ENCODE data around the gene SSH3. TPM values are rescaled to one million over a fixed set of nuclear protein-coding genes. Genes with fewer than 3 reads are reported as not detected.

Gene SSH3
- total RNA-seq, 2 donors from 2014 or later: 70.9 to 101 TPM

- no peak for DNase-seq (ENCODE audit: low spot score)
- H3K27ac ChIP-seq: peak overlapping the region; percentile 75 to 95
- no peaks in the 10 kb centered on the region for H3K36me3 ChIP-seq
- peak overlapping the region in 1 of 2 donors; percentile 93 for H3K4me3 ChIP-seq
- no peaks in the 10 kb centered on the region for H3K27me3 ChIP-seq (replicated peaks; ENCODE audit: insufficient read depth)
- H3K4me1 ChIP-seq (replicated peaks): peaks cover 52% of the 10 kb centered on the region
- TF ChIP-seq POLR2A (IDR thresholded peaks at IDR 0.05) (no peak), POLR2AphosphoS5 (IDR thresholded peaks at IDR 0.05) (no peak), CTCF (IDR thresholded peaks at IDR 0.05) (no peak)
- WGBS: 88% methylated on average over 12 of the region's 13 CpGs
- no peaks in the 10 kb centered on the region for H3K9me3 ChIP-seq
- intact Hi-C loops (cut with DNase I): loop anchor here (5.0 kb wide), 1 partner anchor 33 kb away; the partner anchor contains the start of gene SSH3
These were observed 34.4 kb upstream of the SSH3 start for GRCh38 chr11:67268962-67269268.

GRCh38 chr11:67269401-67270255 is 33.7 kb upstream of the SSH3 start:
- DNase-seq (ENCODE audit: low spot score): no peak
- intact Hi-C loops (cut with DNase I): loop anchor here (5.0 kb wide), 1 partner anchor 33 kb away; the partner anchor contains the start of gene SSH3
- no peaks in the 10 kb centered on the region for H3K36me3 ChIP-seq
- peaks cover 57% of the 10 kb centered on the region for H3K4me1 ChIP-seq (replicated peaks)
- peak overlapping the region; percentile 75 to 95 for H3K27ac ChIP-seq
- no peak for TF ChIP-seq POLR2AphosphoS5 (IDR thresholded peaks at IDR 0.05)
- TF ChIP-seq CTCF (IDR thresholded peaks at IDR 0.05): no peak
- TF ChIP-seq POLR2A (IDR thresholded peaks at IDR 0.05): no peak
- H3K27me3 ChIP-seq (replicated peaks; ENCODE audit: insufficient read depth): no peaks in the 10 kb centered on the region
- 20% methylated on average over 15 of the region's 15 CpGs for WGBS
- no peaks in the 10 kb centered on the region for H3K9me3 ChIP-seq
- H3K4me3 ChIP-seq: peak overlapping the region; percentile 6 to 93

GRCh38 chr11:67270256-67271204 is 32.8 kb upstream of the SSH3 start:
- H3K27me3 ChIP-seq (replicated peaks; ENCODE audit: insufficient read depth): no peaks in the 10 kb centered on the region

GRCh38 chr11:67271205-67271540 is 32.2 kb upstream of the SSH3 start:
- Histone ChIP-seq H3K4me1 (replicated peaks) (peaks cover 72% of the 10 kb centered on the region), H3K9me3 (no peaks in the 10 kb centered on the region), H3K4me3 (no peak overlapping the region), H3K27ac (peak overlapping the region in 1 of 2 donors; percentile 95), H3K36me3 (no peaks in the 10 kb centered on the region), H3K27me3 (replicated peaks; ENCODE audit: insufficient read depth) (no peaks in the 10 kb centered on the region)
- no peak for TF ChIP-seq POLR2A (IDR thresholded peaks at IDR 0.05)
- TF ChIP-seq POLR2AphosphoS5 (IDR thresholded peaks at IDR 0.05): no peak
- no peak for TF ChIP-seq CTCF (IDR thresholded peaks at IDR 0.05)
- WGBS: 48% methylated on average over 5 of the region's 5 CpGs
- no peak for DNase-seq (ENCODE audit: low spot score)
- intact Hi-C loops (cut with DNase I): no loop called here

More at GRCh38 chr11:67270256-67271204, 32.8 kb upstream of the SSH3 start:
- TF ChIP-seq POLR2AphosphoS5 (IDR thresholded peaks at IDR 0.05): no peak
- TF ChIP-seq CTCF (IDR thresholded peaks at IDR 0.05): no peak
- Histone ChIP-seq H3K36me3 (no peaks in the 10 kb centered on the region), H3K9me3 (no peaks in the 10 kb centered on the region), H3K4me1 (replicated peaks) (peaks cover 66% of the 10 kb centered on the region), H3K27ac (peak overlapping the region; percentile 75 to 95), H3K4me3 (peak overlapping the region; percentile 6 to 93)
- WGBS: 25% methylated on average over 27 of the region's 28 CpGs
- DNase-seq (ENCODE audit: low spot score): no peak
- intact Hi-C loops (cut with DNase I): no loop called here

Measured in prostate gland (tissue), 2 donors.